Uterus (tissue), 4 donors: ENCODE results near the gene AK5. TPM values are rescaled to one million over a fixed set of nuclear protein-coding genes. Genes with fewer than 3 reads are reported as not detected.

Experiments used
- DNase-seq, 2 donors: peaks; one replicate each; pipeline ENCODE4 v3.0.0-alpha.2; 2019 to 2020
- H3K27ac ChIP-seq, 2 donors: fragments of 200-600 bp; sonication (generic); 1 replicate in 1 of 2; 2 replicates in 1 of 2; pipeline ENCODE4 v1.5.1; 2016 to 2018
- H3K27me3 ChIP-seq, 2 donors: fragments of 200-600 bp; sonication (generic); one replicate each; pipeline ENCODE4 v1.5.1; 2018 to 2019; ENCODE audit warnings: control low read depth in 1 of 2
- H3K36me3 ChIP-seq, 2 donors: fragments of 200-600 bp; sonication (generic); one replicate each; pipeline ENCODE4 v1.5.1; 2019; ENCODE audit warnings: control low read depth in 1 of 2
- H3K4me1 ChIP-seq, 2 donors: fragments of 200-600 bp; sonication (generic); one replicate each; pipeline ENCODE4 v1.5.1; 2018 to 2019; ENCODE audit warnings: control low read depth in 1 of 2
- H3K4me3 ChIP-seq, 2 donors: fragments of 200-600 bp; sonication (generic); 1 replicate in 1 of 2; 2 replicates in 1 of 2; pipeline ENCODE4 v1.5.1; 2018 to 2019; ENCODE audit warnings: mild to moderate bottlenecking in 1 of 2
- H3K9me3 ChIP-seq, 2 donors: fragments of 200-600 bp; sonication (generic); one replicate each; pipeline ENCODE4 v1.5.1; 2019; ENCODE audit warnings: control low read depth in 1 of 2
- POLR2A ChIP-seq, 2 donors: fragments of 450-650 bp; IDR thresholded peaks; one replicate each; pipeline ENCODE4 v1.6.1; 2016; ENCODE audit warnings: antibody characterized with exemption in 2 of 2, mild to moderate bottlenecking in 1 of 2, moderate library complexity in 1 of 2
- intact Hi-C: fragments of 100-400 bp; cut with DNase I; formaldehyde crosslinking; loops from one replicate; pipeline ENCODE4 v1.15.1; 2023; ENCODE audit warnings: low total_unique reads
- total RNA-seq, 4 donors: library from RNA; depleted of rRNA in 3 of 4; stranded (reverse); fragments of >200 nt in 3 of 4; gene quantifications; one replicate each; pipeline versions ENCODE4 v1.1.0 to v1.2.4, GENCODE V29; 2014 to 2023
- TF ChIP-seq, protein P1 (sequence below), 4 experiments: fragments of 200-600 bp in 2 of 4; fragments of 450-650 bp in 2 of 4; sonication (generic) in 2 of 4; IDR thresholded peaks; one replicate each; pipeline ENCODE4 v1.5.1; 2016 to 2019; ENCODE audit warnings: antibody characterized with exemption in 4 of 4, mild to moderate bottlenecking in 2 of 4, moderate library complexity in 1 of 4
- donor health status: DM: yes; HTN: yes; CAD: no.

Gene AK5
- total RNA-seq, 4 donors from 2014 or later, result 0.88 to 4.6 TPM; not detected in 2

- Histone ChIP-seq H3K36me3 (no peaks in the 10 kb centered on the region), H3K27me3 (no peaks in the 10 kb centered on the region)
- no peak for TF ChIP-seq POLR2A (IDR thresholded peaks at IDR 0.05)
- TF ChIP-seq, protein P1, sequence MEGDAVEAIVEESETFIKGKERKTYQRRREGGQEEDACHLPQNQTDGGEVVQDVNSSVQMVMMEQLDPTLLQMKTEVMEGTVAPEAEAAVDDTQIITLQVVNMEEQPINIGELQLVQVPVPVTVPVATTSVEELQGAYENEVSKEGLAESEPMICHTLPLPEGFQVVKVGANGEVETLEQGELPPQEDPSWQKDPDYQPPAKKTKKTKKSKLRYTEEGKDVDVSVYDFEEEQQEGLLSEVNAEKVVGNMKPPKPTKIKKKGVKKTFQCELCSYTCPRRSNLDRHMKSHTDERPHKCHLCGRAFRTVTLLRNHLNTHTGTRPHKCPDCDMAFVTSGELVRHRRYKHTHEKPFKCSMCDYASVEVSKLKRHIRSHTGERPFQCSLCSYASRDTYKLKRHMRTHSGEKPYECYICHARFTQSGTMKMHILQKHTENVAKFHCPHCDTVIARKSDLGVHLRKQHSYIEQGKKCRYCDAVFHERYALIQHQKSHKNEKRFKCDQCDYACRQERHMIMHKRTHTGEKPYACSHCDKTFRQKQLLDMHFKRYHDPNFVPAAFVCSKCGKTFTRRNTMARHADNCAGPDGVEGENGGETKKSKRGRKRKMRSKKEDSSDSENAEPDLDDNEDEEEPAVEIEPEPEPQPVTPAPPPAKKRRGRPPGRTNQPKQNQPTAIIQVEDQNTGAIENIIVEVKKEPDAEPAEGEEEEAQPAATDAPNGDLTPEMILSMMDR (IDR thresholded peaks at IDR 0.05), result no peak
Observed at GRCh38 chr1:77239311-77239710, 42.5 kb upstream of the AK5 start.

GRCh38 chr1:77245830-77246229 is 36.0 kb upstream of the AK5 start:
- no peaks in the 10 kb centered on the region for H3K4me1 ChIP-seq
- H3K36me3 ChIP-seq, result no peaks in the 10 kb centered on the region
- TF ChIP-seq, protein P1 (IDR thresholded peaks at IDR 0.05), result no peak
- TF ChIP-seq POLR2A (IDR thresholded peaks at IDR 0.05), result no peak
- H3K4me3 ChIP-seq, result no peak overlapping the region
- DNase-seq, result no peak
- no peaks in the 10 kb centered on the region for H3K27me3 ChIP-seq
- no peak overlapping the region for H3K27ac ChIP-seq
- peaks cover 0 to 7% of the 10 kb centered on the region in 2 donors for H3K9me3 ChIP-seq
- intact Hi-C loops, result no loop called here

More at GRCh38 chr1:77239311-77239710, 42.5 kb upstream of the AK5 start:
- DNase-seq, result no peak
- H3K4me1 ChIP-seq, result no peaks in the 10 kb centered on the region
- intact Hi-C loops, result no loop called here
- no peak overlapping the region for H3K4me3 ChIP-seq
- H3K27ac ChIP-seq, result no peak overlapping the region
- H3K9me3 ChIP-seq, result no peaks in the 10 kb centered on the region

DNA sequence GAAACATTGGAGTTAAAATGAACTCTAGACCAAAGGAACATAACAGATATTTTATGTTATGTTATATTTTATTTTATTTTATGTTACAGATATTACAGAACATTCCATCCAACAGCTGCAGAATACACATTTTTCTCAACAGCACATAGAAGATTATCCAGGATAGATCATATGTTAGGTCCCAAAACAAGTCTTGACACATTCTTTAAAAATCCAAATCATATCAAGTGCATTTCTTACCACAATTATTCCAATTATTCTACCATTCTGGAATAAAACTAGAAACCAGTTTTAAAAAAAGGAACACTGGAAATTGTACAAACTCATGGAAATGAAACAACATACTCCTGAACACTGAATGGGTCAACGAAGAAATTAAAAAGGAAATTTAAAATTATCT is 31.7 kb upstream of the AK5 start:
- Histone ChIP-seq H3K4me1 (no peaks in the 10 kb centered on the region), H3K36me3 (no peaks in the 10 kb centered on the region), H3K27me3 (no peaks in the 10 kb centered on the region), H3K27ac (no peak overlapping the region), H3K4me3 (no peak overlapping the region), H3K9me3 (peaks cover 0 to 13% of the 10 kb centered on the region in 2 donors)
- no peak for DNase-seq
- TF ChIP-seq, protein P1 (IDR thresholded peaks at IDR 0.05), result no peak
- no peak for TF ChIP-seq POLR2A (IDR thresholded peaks at IDR 0.05)
- intact Hi-C loops, result no loop called here

GRCh38 chr1:77253211-77253610 is 28.6 kb upstream of the AK5 start:
- Histone ChIP-seq H3K27ac (no peak overlapping the region), H3K36me3 (no peaks in the 10 kb centered on the region), H3K9me3 (peaks cover 0 to 13% of the 10 kb centered on the region in 2 donors), H3K4me1 (no peaks in the 10 kb centered on the region), H3K4me3 (no peak overlapping the region), H3K27me3 (no peaks in the 10 kb centered on the region)
- DNase-seq, result no peak
- intact Hi-C loops, result no loop called here
- no peak for TF ChIP-seq POLR2A (IDR thresholded peaks at IDR 0.05)
- TF ChIP-seq, protein P1 (IDR thresholded peaks at IDR 0.05), result no peak

GRCh38 chr1:77263708-77264107 is 18.1 kb upstream of the AK5 start:
- intact Hi-C loops, result no loop called here

More at GRCh38 chr1:77263708-77264107, 18.1 kb upstream of the AK5 start:
- no peak overlapping the region for H3K27ac ChIP-seq
- no peaks in the 10 kb centered on the region for H3K9me3 ChIP-seq
- no peaks in the 10 kb centered on the region for H3K27me3 ChIP-seq
- no peaks in the 10 kb centered on the region for H3K4me1 ChIP-seq
- H3K36me3 ChIP-seq, result no peaks in the 10 kb centered on the region
- no peak for DNase-seq
- TF ChIP-seq, protein P1 (IDR thresholded peaks at IDR 0.05), result no peak
- TF ChIP-seq POLR2A (IDR thresholded peaks at IDR 0.05), result no peak
- no peak overlapping the region for H3K4me3 ChIP-seq
